Mesenchymal stem cell (in vitro differentiated cells and primary cell): Measurements from ENCODE around the gene SPDYC.
A peak's percentile ranks its signal among the peaks of the same experiment; 100 is the strongest.

Experiments
- DNase-seq: peaks from one replicate; pipeline ENCODE4 v3.0.0-alpha.2; 2013
- H2AFZ ChIP-seq: one replicate; pipeline ENCODE4 v1.6.1; 2013; ENCODE audit warnings: low read depth, mild to moderate bottlenecking, control low read depth, inconsistent platforms, low read length, moderate library complexity
- H2AK5ac ChIP-seq: 2 replicates; pipeline ENCODE4 v1.6.1; 2013; ENCODE audit warnings: low read length, moderate library complexity, mild to moderate bottlenecking, inconsistent platforms; ENCODE audit not compliant: severe bottlenecking
- H2BK120ac ChIP-seq: one replicate; pipeline ENCODE4 v1.6.1; 2013; ENCODE audit warnings: low read depth, mild to moderate bottlenecking, inconsistent platforms, low read length, moderate library complexity
- H2BK12ac ChIP-seq, 2 experiments: one replicate each; pipeline ENCODE4 v1.6.1; 2013; ENCODE audit warnings: inconsistent platforms in 2 of 2, low read length in 2 of 2, mild to moderate bottlenecking in 2 of 2, moderate library complexity in 2 of 2, control low read depth in 1 of 2
- H2BK15ac ChIP-seq: one replicate; pipeline ENCODE4 v1.6.1; 2013; ENCODE audit warnings: mild to moderate bottlenecking, low read depth, inconsistent platforms; ENCODE audit not compliant: poor library complexity, severe bottlenecking
- H2BK5ac ChIP-seq: 2 replicates; pipeline ENCODE4 v1.6.1; 2013; ENCODE audit warnings: low read depth, mild to moderate bottlenecking, low read length, control low read depth, inconsistent platforms; ENCODE audit not compliant: poor library complexity, severe bottlenecking
- H3K14ac ChIP-seq, 2 experiments: one replicate each; pipeline ENCODE4 v1.6.1; 2013; ENCODE audit warnings: inconsistent platforms in 2 of 2, low read length in 2 of 2, control low read depth in 1 of 2, mild to moderate bottlenecking in 1 of 2, moderate library complexity in 1 of 2
- H3K18ac ChIP-seq, 2 experiments: one replicate each; pipeline ENCODE4 v1.6.1; 2013; ENCODE audit warnings: inconsistent platforms in 2 of 2, low read length in 2 of 2, control low read depth in 1 of 2, low read depth in 1 of 2, mild to moderate bottlenecking in 1 of 2
- H3K23ac ChIP-seq, 2 experiments: one replicate each; pipeline ENCODE4 v1.6.1; 2013; ENCODE audit warnings: inconsistent platforms in 2 of 2, low read length in 2 of 2, mild to moderate bottlenecking in 2 of 2, moderate library complexity in 2 of 2, control low read depth in 1 of 2
- H3K27ac ChIP-seq: 2 replicates; pipeline ENCODE4 v1.5.1; 2013; ENCODE audit warnings: mild to moderate bottlenecking, moderate library complexity, low read length, control low read depth, inconsistent platforms; ENCODE audit not compliant: poor library complexity, severe bottlenecking
- H3K27me3 ChIP-seq, 2 experiments: 2 replicates each; pipeline versions ENCODE4 v1.6.1 to v1.7.0; 2013; ENCODE audit warnings: low read length in 2 of 2, mild to moderate bottlenecking in 2 of 2, moderate library complexity in 2 of 2, control low read depth in 1 of 2, inconsistent platforms in 1 of 2; ENCODE audit not compliant: control insufficient read depth in 1 of 2, insufficient read depth in 1 of 2
- H3K36me3 ChIP-seq, 2 experiments: 2 replicates each; pipeline versions ENCODE4 v1.6.1 to v1.7.0; 2013; ENCODE audit warnings: low read length in 2 of 2, control low read depth in 1 of 2, inconsistent platforms in 1 of 2, low read depth in 1 of 2, mild to moderate bottlenecking in 1 of 2; ENCODE audit not compliant: insufficient read depth in 2 of 2, control insufficient read depth in 1 of 2
- H3K4ac ChIP-seq, 2 experiments: one replicate each; pipeline ENCODE4 v1.6.1; 2013; ENCODE audit warnings: inconsistent platforms in 2 of 2, low read length in 2 of 2, mild to moderate bottlenecking in 2 of 2, moderate library complexity in 2 of 2, control low read depth in 1 of 2, low read depth in 1 of 2
- H3K4me1 ChIP-seq: 2 replicates; pipeline ENCODE4 v1.6.1; 2013; ENCODE audit warnings: low read depth, low read length, control low read depth; ENCODE audit not compliant: control insufficient read depth, insufficient read depth
- H3K4me2 ChIP-seq: 2 replicates; pipeline ENCODE4 v1.6.1; 2013; ENCODE audit warnings: low read length, mild to moderate bottlenecking, inconsistent platforms; ENCODE audit not compliant: poor library complexity, severe bottlenecking
- H3K4me3 ChIP-seq, 2 experiments: 2 replicates each; pipeline versions ENCODE4 v1.5.1 to v1.7.0; 2013; ENCODE audit warnings: low read length in 2 of 2, mild to moderate bottlenecking in 2 of 2, control low read depth in 1 of 2, low read depth in 1 of 2; ENCODE audit not compliant: insufficient read depth in 1 of 2
- H3K79me1 ChIP-seq: replicated peaks from 2 replicates; pipeline ENCODE4 v1.6.1; 2013; ENCODE audit warnings: mild to moderate bottlenecking, control low read depth, low read length, inconsistent platforms; ENCODE audit not compliant: poor library complexity, severe bottlenecking
- H3K9ac ChIP-seq: 2 replicates; pipeline ENCODE4 v1.7.0; 2013; ENCODE audit warnings: mild to moderate bottlenecking, low read length, moderate library complexity
- H3K9me3 ChIP-seq: 2 replicates; pipeline ENCODE4 v1.7.0; 2013; ENCODE audit warnings: mild to moderate bottlenecking, low read length; ENCODE audit not compliant: control insufficient read depth
- H4K8ac ChIP-seq: one replicate; pipeline ENCODE4 v1.6.1; 2013; ENCODE audit warnings: inconsistent platforms, mild to moderate bottlenecking, low read length, moderate library complexity
- H4K91ac ChIP-seq: one replicate; pipeline ENCODE4 v1.6.1; 2013; ENCODE audit warnings: mild to moderate bottlenecking, low read length, inconsistent platforms
- WGBS: methylation state at CpG from one replicate; pipeline ENCODE4 v1.1.7; 2013; ENCODE audit warnings: mixed read lengths; 5-methylcytosine and 5-hydroxymethylcytosine counted together

SPDYC gene

GRCh38 chr11:65136515-65137096 lies 33.4 kb upstream of the SPDYC start:
- no peak overlapping the region for H2BK5ac ChIP-seq
- peaks cover 0 to 5% of the 10 kb centered on the region in 2 experiments for H3K27me3 ChIP-seq
- H3K9me3 ChIP-seq, result no peaks in the 10 kb centered on the region
- H3K36me3 ChIP-seq, result peaks cover 12 to 15% of the 10 kb centered on the region in 2 experiments
- no peak overlapping the region for H3K4ac ChIP-seq
- 86% methylated on average over 15 of the region's 15 CpGs for WGBS
- no peak for DNase-seq
- no peak overlapping the region for H4K91ac ChIP-seq
- no peak overlapping the region for H2BK15ac ChIP-seq
- peaks cover 23% of the 10 kb centered on the region for H3K4me1 ChIP-seq
- no peak overlapping the region for H3K18ac ChIP-seq
- H2BK120ac ChIP-seq, result no peak overlapping the region
- H2AK5ac ChIP-seq, result no peak overlapping the region
- peak overlapping the region in 1 of 2 experiments; percentile 35 for H2BK12ac ChIP-seq
- no peak overlapping the region for H3K14ac ChIP-seq
- H4K8ac ChIP-seq, result no peak overlapping the region
- no peak overlapping the region for H3K9ac ChIP-seq
- H2AFZ ChIP-seq, result no peak overlapping the region
- H3K23ac ChIP-seq, result no peak overlapping the region
- H3K4me3 ChIP-seq, result no peak overlapping the region
- no peak overlapping the region for H3K27ac ChIP-seq
- H3K79me1 ChIP-seq, result peaks cover 8% of the 10 kb centered on the region
- H3K4me2 ChIP-seq, result no peak overlapping the region

GRCh38 chr11:65141896-65142494 lies 28.0 kb upstream of the SPDYC start:
- H3K4ac ChIP-seq, result no peak overlapping the region
- no peak overlapping the region for H2BK12ac ChIP-seq
- H3K9me3 ChIP-seq, result peaks cover under 1% of the 10 kb centered on the region
- no peak overlapping the region for H2BK5ac ChIP-seq
- no peak overlapping the region for H4K91ac ChIP-seq
- H3K36me3 ChIP-seq, result no peaks in the 10 kb centered on the region
- H3K4me3 ChIP-seq, result no peak overlapping the region
- H2AK5ac ChIP-seq, result no peak overlapping the region
- no peak overlapping the region for H3K4me2 ChIP-seq
- H3K4me1 ChIP-seq, result peaks cover 1% of the 10 kb centered on the region
- H2AFZ ChIP-seq, result no peak overlapping the region
- peaks cover 5 to 8% of the 10 kb centered on the region in 2 experiments for H3K27me3 ChIP-seq
- H3K27ac ChIP-seq, result no peak overlapping the region
- no peak overlapping the region for H3K23ac ChIP-seq
- H3K18ac ChIP-seq, result no peak overlapping the region
- no peak overlapping the region for H2BK120ac ChIP-seq
- no peaks in the 10 kb centered on the region for H3K79me1 ChIP-seq
- H2BK15ac ChIP-seq, result no peak overlapping the region
- WGBS, result 81% methylated on average over 6 of the region's 7 CpGs
- no peak overlapping the region for H3K14ac ChIP-seq
- H4K8ac ChIP-seq, result no peak overlapping the region
- peak; percentile 18 for DNase-seq
- no peak overlapping the region for H3K9ac ChIP-seq

- whole genome bisulfite sequencing, result no CpG with 5 or more reads among the region's 2 CpGs
- no peak overlapping the region for H3K18ac ChIP-seq
- H2AK5ac ChIP-seq, result no peak overlapping the region
Measured at GRCh38 chr11:65147352-65148075, 22.5 kb upstream of the SPDYC start.

GRCh38 chr11:65148657-65149056 lies 21.4 kb upstream of the SPDYC start:
- Histone ChIP-seq H3K9me3 (peaks cover 5% of the 10 kb centered on the region), H3K79me1 (no peaks in the 10 kb centered on the region), H3K27me3 (peaks cover 0 to 4% of the 10 kb centered on the region in 2 experiments), H3K36me3 (no peaks in the 10 kb centered on the region), H2BK15ac (no peak overlapping the region), H3K9ac (no peak overlapping the region), H4K91ac (no peak overlapping the region), H3K27ac (no peak overlapping the region), H2BK5ac (no peak overlapping the region), H3K4ac (no peak overlapping the region), H3K4me2 (no peak overlapping the region), H3K4me3 (no peak overlapping the region), H2BK120ac (no peak overlapping the region), H3K14ac (no peak overlapping the region), H2AFZ (no peak overlapping the region), H3K23ac (no peak overlapping the region), H3K4me1 (peaks cover 9% of the 10 kb centered on the region), H4K8ac (no peak overlapping the region), H2BK12ac (no peak overlapping the region), H2AK5ac (no peak overlapping the region), H3K18ac (no peak overlapping the region)
- DNase-seq, result no peak
- WGBS, result 90% methylated on average over 5 of the region's 5 CpGs

More at GRCh38 chr11:65147352-65148075, 22.5 kb upstream of the SPDYC start:
- H2BK5ac ChIP-seq, result no peak overlapping the region
- no peaks in the 10 kb centered on the region for H3K79me1 ChIP-seq
- no peak overlapping the region for H2BK120ac ChIP-seq
- H3K4ac ChIP-seq, result no peak overlapping the region
- no peak overlapping the region for H2AFZ ChIP-seq
- peaks cover 9% of the 10 kb centered on the region for H3K4me1 ChIP-seq
- H3K27ac ChIP-seq, result no peak overlapping the region
- no peak overlapping the region for H3K14ac ChIP-seq
- no peak overlapping the region for H4K91ac ChIP-seq
- peaks cover 5% of the 10 kb centered on the region for H3K9me3 ChIP-seq
- H2BK15ac ChIP-seq, result no peak overlapping the region
- no peaks in the 10 kb centered on the region for H3K36me3 ChIP-seq
- H2BK12ac ChIP-seq, result no peak overlapping the region
- no peak overlapping the region for H3K9ac ChIP-seq
- H3K27me3 ChIP-seq, result peaks cover 0 to 4% of the 10 kb centered on the region in 2 experiments
- DNase-seq, result no peak
- H3K4me3 ChIP-seq, result no peak overlapping the region
- no peak overlapping the region for H3K23ac ChIP-seq
- H3K4me2 ChIP-seq, result no peak overlapping the region
- no peak overlapping the region for H4K8ac ChIP-seq
